Uterus (tissue), 2 donors: ENCODE data around the gene TOGARAM2.

Experiments
- POLR2A ChIP-seq, 2 donors: fragments of 450-650 bp; IDR thresholded peaks; one replicate each; pipeline ENCODE4 v1.6.1; 2016; ENCODE audit warnings: antibody characterized with exemption in 2 of 2, mild to moderate bottlenecking in 1 of 2, moderate library complexity in 1 of 2
- TF ChIP-seq, protein P1 (sequence below), 4 experiments: fragments of 200-600 bp in 2 of 4; fragments of 450-650 bp in 2 of 4; sonication (generic) in 2 of 4; IDR thresholded peaks; one replicate each; pipeline ENCODE4 v1.5.1; 2016 to 2019; ENCODE audit warnings: antibody characterized with exemption in 4 of 4, mild to moderate bottlenecking in 2 of 4, moderate library complexity in 1 of 4

DNA sequence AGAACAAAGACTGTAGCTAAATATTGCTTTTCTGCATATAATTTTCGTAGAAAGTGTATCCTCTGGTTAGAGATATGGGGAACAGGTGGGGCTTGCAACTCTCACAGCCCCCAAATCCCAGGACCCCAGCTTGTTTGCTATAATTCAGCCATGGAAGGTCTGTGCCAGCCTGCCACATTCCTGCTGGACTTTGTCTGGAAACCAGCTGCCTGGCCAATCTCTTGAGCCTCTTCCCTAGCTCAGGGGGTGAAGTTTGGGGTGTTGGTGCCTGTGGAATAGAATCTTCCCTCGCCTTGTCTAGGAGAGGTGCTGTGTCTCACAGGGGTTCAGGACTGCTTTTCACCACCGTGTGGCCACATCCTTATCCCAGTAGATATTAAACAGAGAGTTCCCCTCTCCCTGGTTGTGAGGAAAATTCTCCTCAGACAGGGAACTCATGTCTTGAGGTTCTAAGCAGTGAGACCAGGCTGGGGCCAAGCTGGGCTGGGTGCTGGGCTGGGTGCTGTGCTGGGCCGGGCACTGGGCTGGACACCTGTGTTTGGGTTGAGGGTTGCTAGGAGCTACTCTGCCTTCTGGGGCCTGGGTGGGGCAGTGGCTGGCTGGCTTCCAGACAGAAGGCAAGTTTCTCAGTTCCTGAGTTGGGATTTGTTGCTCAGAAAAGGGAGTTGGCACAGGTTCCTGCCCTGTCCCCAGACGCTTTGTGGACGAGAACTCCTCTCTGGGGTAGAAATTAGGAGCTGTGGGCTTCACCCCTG lies 12.3 kb downstream of the TOGARAM2 start:
- TF ChIP-seq, protein P1, sequence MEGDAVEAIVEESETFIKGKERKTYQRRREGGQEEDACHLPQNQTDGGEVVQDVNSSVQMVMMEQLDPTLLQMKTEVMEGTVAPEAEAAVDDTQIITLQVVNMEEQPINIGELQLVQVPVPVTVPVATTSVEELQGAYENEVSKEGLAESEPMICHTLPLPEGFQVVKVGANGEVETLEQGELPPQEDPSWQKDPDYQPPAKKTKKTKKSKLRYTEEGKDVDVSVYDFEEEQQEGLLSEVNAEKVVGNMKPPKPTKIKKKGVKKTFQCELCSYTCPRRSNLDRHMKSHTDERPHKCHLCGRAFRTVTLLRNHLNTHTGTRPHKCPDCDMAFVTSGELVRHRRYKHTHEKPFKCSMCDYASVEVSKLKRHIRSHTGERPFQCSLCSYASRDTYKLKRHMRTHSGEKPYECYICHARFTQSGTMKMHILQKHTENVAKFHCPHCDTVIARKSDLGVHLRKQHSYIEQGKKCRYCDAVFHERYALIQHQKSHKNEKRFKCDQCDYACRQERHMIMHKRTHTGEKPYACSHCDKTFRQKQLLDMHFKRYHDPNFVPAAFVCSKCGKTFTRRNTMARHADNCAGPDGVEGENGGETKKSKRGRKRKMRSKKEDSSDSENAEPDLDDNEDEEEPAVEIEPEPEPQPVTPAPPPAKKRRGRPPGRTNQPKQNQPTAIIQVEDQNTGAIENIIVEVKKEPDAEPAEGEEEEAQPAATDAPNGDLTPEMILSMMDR (IDR thresholded peaks at IDR 0.05) = no peak
- TF ChIP-seq POLR2A (IDR thresholded peaks at IDR 0.05) = no peak
